ENCODE measurements around the gene PCDH12. TPM values are rescaled to one million over a fixed set of nuclear protein-coding genes. Genes with fewer than 3 reads are reported as not detected.
A peak's percentile ranks its signal among the peaks of the same experiment; 100 is the strongest.

PCDH12 gene
- total RNA-seq, 1 donor from 2014 or later: under 0.01 TPM

DNA sequence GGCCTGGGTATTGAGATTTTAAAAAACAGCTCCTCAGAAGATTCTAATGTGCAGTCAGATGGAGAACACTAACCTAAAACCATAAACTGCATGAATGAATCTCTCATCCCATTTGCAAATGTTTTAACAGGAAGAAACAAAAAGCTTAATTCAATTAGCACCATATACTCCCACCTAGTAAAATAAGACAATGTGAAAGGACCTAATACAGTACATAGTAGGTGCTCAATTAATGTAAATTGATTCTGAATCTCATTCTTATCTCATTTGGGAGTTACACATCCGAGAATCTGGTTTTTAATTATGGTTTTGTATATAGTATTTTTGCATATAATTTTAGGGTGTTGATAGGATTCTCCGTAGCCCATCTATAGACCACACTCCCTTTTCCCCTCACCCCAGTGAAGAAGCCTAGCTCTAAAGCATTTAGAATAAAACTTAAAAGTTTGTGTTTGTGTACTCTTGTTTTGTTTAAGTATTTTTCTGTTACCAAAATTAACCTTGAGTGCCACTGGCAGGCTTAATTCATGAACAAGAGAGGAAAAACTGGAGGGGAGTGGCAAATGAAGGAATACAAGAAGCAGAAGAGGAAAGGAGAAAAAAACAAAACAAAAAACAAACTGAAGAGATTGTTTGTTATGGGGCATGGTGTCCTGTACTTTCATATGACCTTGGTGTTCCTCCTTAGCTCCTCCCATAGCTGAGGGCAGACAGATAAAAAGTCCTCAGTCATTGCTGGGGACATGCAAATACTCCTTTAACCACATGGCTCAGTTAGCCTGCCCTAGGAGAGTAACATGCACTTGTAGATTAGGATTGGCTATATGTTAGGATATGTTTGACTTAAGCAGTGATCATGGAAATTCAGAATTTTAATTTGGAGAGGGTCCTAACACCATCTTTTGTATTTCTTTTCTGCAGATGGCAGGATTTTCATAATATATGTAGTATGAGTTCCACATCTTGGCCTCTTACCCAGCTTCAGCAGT, 12.1 kb upstream of the PCDH12 start:
- DNase-seq (ENCODE audit: low read depth) (no peak), FAIRE-seq (no peak)
- peaks cover 7% of the 10 kb centered on the region for H3K36me3 ChIP-seq (ENCODE audit: control insufficient read depth, insufficient read depth, low read length)
- H3K27me3 ChIP-seq (ENCODE audit: control insufficient read depth, insufficient read depth, low read length): no peaks in the 10 kb centered on the region
- TF ChIP-seq, protein P1, sequence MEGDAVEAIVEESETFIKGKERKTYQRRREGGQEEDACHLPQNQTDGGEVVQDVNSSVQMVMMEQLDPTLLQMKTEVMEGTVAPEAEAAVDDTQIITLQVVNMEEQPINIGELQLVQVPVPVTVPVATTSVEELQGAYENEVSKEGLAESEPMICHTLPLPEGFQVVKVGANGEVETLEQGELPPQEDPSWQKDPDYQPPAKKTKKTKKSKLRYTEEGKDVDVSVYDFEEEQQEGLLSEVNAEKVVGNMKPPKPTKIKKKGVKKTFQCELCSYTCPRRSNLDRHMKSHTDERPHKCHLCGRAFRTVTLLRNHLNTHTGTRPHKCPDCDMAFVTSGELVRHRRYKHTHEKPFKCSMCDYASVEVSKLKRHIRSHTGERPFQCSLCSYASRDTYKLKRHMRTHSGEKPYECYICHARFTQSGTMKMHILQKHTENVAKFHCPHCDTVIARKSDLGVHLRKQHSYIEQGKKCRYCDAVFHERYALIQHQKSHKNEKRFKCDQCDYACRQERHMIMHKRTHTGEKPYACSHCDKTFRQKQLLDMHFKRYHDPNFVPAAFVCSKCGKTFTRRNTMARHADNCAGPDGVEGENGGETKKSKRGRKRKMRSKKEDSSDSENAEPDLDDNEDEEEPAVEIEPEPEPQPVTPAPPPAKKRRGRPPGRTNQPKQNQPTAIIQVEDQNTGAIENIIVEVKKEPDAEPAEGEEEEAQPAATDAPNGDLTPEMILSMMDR (IDR thresholded peaks at IDR 0.05; ENCODE audit: insufficient read depth, low read length, severe bottlenecking): no peak
- H3K4me3 ChIP-seq (ENCODE audit: low read depth, low read length): peak overlapping the region; percentile 47

DNA sequence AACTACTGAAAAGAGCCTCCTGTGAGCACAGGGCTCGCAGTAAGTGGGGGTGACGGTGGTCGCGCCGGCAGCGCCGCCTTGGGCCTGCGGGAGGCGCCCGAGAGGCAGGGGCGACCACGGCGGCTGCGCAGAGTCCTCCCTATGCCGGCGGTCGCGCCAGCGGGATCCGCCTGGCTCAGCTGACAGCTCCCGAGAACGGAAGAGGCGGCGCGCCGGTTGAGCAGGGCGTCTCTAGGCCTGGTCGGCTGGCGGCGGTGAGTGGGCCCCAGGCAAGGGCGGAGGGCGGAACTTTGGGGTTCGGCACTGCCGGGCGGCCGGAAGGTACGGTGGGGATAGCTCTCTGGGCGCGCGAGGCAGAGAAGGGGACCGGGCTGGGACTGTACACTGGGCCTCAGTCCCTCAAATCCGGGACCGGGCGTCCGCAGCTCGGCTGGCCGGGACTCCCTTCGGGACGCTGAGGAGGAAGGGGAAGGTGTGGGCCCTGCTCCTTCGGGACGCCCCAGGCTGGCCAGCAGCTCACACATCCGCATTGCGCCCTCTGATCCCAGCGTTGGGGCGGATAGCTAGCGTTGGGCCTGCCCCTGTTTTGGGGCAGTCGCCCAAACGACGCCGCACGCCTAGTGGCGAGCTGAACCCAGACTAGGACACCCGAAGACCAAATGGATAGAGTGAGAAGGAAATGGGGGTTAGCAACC, 11.1 kb upstream of the PCDH12 start, which contains the start of gene RNF14:
Gene RNF14 (plus strand): TSS at position 192 of the 695 bp plus-strand sequence. CDS start 4,484 bp downstream, outside the sequence.
- FAIRE-seq (no peak), DNase-seq (ENCODE audit: low read depth) (peak; percentile 81)
- H3K36me3 ChIP-seq (ENCODE audit: control insufficient read depth, insufficient read depth, low read length): peaks cover 2% of the 10 kb centered on the region
- peak within 1 kb of the TSS; percentile 47 for H3K4me3 ChIP-seq (ENCODE audit: low read depth, low read length)
- no peaks in the 10 kb centered on the region for H3K27me3 ChIP-seq (ENCODE audit: control insufficient read depth, insufficient read depth, low read length)
- TF ChIP-seq, protein P1 (IDR thresholded peaks at IDR 0.05; ENCODE audit: insufficient read depth, low read length, severe bottlenecking): peak; percentile 98

DNA sequence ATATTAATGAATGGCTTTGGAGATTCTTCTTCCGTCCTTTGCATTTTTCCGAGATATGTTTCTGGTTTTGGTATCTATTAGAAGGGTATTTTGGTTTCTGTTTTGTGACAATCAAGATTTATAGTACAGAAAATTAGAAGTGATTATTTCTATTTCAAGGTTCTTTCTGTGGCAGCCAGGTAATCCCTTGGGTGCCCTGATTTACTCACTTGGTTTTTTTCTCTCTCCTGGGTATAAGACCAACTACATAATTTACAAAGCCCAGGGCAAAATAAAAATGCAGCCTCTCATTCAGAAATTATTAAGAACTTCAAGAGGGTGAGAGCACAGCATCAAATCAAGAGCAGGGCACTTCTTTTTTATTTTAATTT, 8.9 kb upstream of the PCDH12 start:
- TF ChIP-seq, protein P1 (IDR thresholded peaks at IDR 0.05; ENCODE audit: insufficient read depth, low read length, severe bottlenecking): no peak
- FAIRE-seq: no peak

DNA sequence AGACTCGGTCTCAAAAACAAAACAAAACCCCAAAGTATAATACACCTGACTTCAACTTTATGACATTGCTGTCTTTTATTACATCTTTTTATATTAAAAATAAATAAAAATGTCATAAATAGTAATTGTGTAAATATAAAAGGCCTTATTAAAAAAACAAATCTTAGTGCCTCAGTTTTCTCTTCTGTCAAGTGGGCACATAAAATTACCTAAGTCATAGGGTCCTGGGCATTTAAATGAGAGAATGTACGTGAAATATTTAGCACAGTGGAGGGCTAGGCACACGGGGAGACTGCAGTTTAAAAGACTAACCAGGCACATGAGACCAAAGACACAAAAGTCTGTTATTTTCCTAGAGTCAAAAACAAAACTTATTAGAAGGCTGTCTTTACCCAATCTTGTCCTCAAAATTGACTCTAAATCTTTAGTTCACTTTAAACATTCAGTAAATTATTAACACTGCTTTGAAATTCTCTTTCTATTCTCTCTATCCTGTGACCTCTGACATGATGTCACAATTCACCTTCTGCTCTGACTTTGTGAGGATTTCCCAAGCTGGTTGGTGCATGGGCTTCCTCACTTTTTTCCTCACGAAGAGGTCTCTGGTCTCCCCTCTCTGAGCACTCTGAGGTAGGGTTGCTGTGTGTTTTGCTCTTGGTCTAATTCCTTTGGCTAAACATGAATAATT, 8.4 kb upstream of the PCDH12 start:
- no peak for FAIRE-seq
- no peaks in the 10 kb centered on the region for H3K27me3 ChIP-seq (ENCODE audit: control insufficient read depth, insufficient read depth, low read length)
- H3K4me3 ChIP-seq (ENCODE audit: low read depth, low read length): no peak overlapping the region
- H3K36me3 ChIP-seq (ENCODE audit: control insufficient read depth, insufficient read depth, low read length): no peaks in the 10 kb centered on the region
- no peak for DNase-seq (ENCODE audit: low read depth)
- TF ChIP-seq, protein P1 (IDR thresholded peaks at IDR 0.05; ENCODE audit: insufficient read depth, low read length, severe bottlenecking): no peak

More for the DNA sequence above, 8.9 kb upstream of the PCDH12 start:
- Histone ChIP-seq H3K4me3 (ENCODE audit: low read depth, low read length) (no peak overlapping the region), H3K36me3 (ENCODE audit: control insufficient read depth, insufficient read depth, low read length) (no peaks in the 10 kb centered on the region), H3K27me3 (ENCODE audit: control insufficient read depth, insufficient read depth, low read length) (no peaks in the 10 kb centered on the region)
- no peak for DNase-seq (ENCODE audit: low read depth)

DNA sequence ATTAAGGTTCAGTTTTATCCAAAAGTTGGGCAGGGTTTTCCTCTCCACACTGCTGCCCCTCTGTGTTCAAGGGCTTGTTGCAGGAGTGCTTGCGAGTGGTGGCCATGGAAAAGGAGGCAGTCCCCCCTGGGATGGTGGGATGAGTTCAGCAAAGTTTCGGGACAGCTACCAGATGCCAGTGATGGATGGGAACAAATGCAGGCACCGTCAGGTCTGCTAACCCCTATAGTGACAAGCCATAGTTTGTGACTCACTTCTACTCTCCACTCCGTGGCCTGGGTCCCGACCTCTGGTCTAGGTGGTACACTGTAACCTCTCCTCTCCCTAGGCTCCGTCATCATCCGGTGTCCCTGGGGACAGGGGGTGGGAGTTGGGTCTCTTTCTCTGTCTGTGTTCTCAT, 7.1 kb upstream of the PCDH12 start:
- DNase-seq (ENCODE audit: low read depth) (no peak), FAIRE-seq (no peak)
- TF ChIP-seq, protein P1 (IDR thresholded peaks at IDR 0.05; ENCODE audit: insufficient read depth, low read length, severe bottlenecking): no peak
- no peak overlapping the region for H3K4me3 ChIP-seq (ENCODE audit: low read depth, low read length)
- H3K36me3 ChIP-seq (ENCODE audit: control insufficient read depth, insufficient read depth, low read length): no peaks in the 10 kb centered on the region
- H3K27me3 ChIP-seq (ENCODE audit: control insufficient read depth, insufficient read depth, low read length): no peaks in the 10 kb centered on the region

Measured in bronchial epithelial cell (primary cell).